Activated naive CD4-positive, alpha-beta T cell (primary cell): ENCODE results near the gene GDPD5.
A peak's percentile ranks its signal among the peaks of the same experiment; 100 is the strongest.

Source experiments
- DNase-seq, 4 experiments: peaks; one replicate each; lab custom pipeline; 2025; lab: John Stamatoyannopoulos, UW

GDPD5 gene

DNA sequence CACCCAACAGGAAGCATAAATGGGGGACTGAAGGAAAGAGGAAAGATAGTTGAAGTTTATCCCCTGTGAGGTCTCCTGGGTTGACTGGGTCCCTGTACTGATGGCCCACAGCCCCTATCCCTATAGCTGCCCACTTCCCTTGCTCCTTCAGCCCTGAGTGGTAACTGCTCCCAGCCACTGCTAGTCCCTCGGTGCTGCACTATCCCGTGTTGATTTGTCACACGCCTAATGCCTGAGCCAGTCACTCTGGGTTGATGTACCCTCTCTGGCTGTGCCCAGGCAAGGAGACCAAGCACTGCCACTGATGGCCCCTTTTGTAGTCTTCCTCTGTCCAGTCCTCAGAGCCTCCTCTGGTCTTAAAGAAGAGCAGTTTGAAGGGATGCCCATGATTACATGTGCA lies 9.6 kb downstream of the GDPD5 start:
- DNase-seq: no peak

DNA sequence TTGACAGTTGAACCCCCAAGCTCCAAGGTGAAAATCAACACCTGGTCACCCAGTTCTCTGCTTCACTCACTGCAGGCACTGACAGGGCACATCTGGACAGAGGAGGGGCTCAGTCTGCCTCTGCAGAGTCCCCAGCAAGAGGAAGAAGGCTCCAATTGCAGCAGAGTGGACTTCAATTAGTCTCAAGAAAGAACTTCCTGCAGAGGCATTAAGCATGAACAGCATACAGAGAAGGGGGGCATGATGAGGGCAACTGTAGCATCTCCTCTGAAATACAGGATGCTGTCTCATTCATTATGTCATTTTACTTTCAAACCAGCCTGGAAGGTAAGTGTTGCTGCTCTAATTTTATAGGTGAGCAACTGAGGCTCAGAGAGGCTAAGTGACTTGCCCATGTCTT lies 11.1 kb downstream of the GDPD5 start:
- no peak for DNase-seq

DNA sequence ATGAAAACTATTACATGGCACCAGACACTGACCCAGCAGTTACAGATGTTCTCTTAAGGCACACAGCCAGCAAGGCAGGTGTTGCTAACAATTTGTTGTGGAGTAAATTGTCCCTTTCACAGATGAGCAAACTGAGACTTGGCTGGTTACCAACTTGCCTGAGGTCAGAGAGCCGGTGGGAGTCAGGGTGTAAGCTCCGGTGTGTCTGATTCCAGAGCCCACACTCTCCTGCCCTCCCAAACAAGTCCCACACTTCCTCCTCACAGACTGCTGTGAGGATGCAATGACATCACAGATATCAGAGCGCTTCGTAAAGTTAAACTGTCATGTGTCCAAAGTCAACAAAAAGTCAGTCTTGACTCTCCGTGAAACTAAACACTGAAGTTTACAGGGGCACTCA lies 12.5 kb downstream of the GDPD5 start:
- DNase-seq: no peak

- DNase-seq: no peak
These were observed 15.1 kb downstream of the GDPD5 start for GRCh38 chr11:75510723-75511019.

DNA sequence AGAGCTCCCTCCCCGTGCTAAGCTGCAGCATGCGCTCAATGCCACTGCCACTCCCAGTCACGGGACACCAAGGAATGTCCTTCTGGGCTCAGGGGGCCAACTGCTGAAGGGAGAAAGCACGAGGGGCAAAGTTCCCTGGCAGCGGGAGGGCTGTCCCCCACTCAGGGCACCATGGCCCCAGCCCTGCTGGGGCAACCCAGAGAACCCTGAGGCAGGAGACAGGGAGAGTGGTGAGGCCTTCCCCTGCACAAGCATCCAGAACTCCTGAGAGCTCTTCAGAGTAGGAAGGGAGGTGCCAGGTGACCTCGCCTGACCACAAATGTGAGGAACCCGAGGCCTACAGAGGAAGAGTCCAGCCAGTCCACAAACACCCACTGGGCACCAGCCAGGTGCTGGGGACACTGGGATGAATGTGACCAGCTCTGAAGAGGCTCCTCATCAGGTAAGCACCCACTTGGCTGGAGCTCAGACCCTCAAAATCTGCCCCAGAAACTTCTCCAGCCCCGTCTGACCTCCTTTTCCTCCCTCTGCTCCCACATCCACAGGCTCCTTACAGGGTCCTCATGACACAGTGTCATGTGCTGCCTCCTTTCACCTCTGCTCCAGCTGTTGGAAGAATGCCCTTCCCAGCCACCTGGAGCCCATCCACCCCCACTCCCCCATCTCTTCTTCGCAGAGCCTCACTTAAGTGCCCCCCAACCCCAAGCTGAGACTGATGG lies 15.6 kb downstream of the GDPD5 start:
- no peak for DNase-seq

GRCh38 chr11:75509020-75509720 lies 16.6 kb downstream of the GDPD5 start:
- DNase-seq: no peak

GRCh38 chr11:75508051-75508561 lies 17.6 kb downstream of the GDPD5 start:
- peak in 1 of 4 experiments; percentile 15 for DNase-seq

DNA sequence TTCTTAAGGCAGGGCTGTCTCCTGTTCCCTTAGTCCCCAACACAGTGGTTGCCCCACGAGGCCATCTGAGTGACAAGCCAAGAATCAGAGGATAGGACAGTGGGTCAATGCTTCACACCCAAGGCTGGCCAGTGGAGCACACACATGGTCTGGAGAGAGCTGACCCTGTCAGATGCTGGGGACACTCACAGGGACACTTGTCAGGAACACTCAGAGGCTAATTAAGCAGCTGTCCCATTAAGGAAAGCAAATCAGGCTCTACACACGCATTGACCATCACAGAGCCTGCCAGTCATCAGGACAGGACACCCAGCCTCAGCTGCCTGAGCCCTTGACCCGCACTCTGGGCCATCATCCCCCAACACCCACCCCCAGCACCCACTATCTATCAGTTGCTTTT lies 18.2 kb downstream of the GDPD5 start:
- DNase-seq: no peak

DNA sequence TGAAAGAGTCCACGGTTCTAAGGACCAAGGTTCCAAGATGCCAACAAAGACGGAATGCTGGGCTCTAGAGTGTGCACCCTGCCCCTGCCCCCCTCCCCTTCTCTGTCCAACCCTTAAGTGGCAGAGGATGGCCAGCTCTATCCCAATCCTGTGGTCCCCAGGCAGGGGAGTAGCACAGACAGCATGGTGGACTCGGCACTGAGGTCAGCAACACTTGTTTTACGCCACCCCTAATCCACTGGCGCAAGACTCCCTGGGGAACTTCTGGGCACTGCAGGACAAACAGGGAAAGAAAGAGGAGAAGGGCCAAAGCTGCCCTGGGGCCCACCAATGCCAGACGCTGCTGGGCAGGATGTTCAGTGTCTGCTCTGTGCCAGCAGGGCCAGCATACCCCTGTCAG lies 18.9 kb downstream of the GDPD5 start:
- no peak for DNase-seq

DNA sequence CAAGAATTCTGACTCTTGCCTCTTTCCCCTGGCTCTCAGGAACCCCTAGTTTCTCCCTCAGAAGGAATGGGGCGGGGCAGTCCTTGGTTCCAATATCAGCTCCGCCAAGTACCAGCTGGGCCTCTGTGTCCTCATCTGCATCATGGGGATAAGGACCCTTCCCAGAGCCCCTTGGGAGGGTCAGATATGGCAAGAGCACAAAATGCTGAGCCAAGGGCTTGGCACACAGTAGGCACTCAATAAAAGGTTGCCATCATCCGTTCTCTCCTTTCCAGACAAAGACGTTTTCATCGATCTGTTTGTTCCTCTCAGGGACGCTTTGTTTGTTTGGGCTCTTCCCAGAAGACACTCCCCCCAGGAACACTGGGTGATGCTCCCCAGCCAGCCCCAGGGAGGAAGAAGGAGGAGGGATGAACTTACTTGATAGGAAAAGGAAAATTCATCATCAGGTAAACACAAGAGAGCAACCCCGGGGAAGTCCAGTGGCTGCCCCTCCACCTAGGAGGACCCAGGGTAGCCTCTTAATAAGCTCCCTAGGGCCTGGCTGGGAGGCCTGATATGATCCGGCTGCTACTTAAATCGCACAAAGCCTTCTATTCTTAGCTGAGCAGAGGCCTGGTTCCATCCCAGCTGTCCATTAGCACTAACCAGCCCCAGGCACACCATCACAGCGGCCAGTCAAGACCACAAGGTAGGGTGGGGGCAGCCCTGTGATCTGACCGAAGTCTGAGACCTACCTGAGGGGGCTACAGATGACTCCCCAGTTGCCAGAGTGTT lies 19.6 kb downstream of the GDPD5 start:
- DNase-seq: no peak

- DNase-seq: no peak
These were observed 21.2 kb downstream of the GDPD5 start for GRCh38 chr11:75504501-75504900.

DNA sequence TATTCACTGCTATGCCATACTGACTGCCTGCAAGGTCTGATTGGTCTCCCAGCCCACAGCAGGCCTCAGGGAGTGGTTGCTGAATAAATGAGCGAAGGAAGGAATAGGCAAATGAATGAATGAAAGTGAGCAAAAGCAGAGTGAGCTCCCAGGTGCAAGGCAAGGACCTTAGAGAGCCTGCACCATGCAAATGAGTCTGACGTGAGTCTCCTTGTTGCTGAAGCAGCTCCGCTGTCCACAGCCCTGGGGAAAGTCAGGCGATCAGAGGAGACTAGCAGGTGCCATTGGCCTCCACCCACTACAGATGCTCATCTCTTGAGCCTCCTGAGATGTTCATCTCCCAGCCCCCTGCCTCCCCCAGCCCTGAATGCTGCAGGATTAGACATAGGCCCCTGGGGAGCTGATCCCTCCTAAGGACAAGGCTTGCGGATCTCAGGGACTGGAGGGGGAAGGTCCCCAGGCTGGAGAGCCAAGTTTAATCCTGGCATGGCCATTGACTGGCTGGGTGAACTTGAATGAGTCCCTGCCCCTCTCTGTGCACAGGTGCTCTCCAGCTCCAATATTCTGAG lies 22.1 kb downstream of the GDPD5 start:
- DNase-seq: no peak

GRCh38 chr11:75502138-75502537 lies 23.6 kb downstream of the GDPD5 start:
- no peak for DNase-seq

DNA sequence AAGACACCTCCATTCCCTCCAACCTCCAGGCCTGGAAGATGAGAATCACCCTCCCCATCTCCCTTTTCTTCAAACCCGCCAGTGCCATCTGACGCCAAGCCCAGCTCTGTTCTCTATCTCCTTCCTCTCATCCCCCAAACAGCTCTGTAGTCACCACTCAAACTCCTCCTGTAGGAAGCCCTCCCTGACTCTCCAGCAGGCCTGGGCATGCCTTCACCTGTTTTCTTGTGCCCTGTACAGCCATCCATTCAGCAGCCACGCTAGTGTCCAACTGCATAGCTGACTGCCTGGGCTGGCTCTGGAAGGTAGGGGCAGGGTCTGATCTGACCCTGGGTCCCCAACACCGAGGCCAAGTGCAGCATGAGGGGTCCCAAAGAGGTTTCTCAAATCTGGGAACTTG lies 25.0 kb downstream of the GDPD5 start:
- no peak for DNase-seq

DNA sequence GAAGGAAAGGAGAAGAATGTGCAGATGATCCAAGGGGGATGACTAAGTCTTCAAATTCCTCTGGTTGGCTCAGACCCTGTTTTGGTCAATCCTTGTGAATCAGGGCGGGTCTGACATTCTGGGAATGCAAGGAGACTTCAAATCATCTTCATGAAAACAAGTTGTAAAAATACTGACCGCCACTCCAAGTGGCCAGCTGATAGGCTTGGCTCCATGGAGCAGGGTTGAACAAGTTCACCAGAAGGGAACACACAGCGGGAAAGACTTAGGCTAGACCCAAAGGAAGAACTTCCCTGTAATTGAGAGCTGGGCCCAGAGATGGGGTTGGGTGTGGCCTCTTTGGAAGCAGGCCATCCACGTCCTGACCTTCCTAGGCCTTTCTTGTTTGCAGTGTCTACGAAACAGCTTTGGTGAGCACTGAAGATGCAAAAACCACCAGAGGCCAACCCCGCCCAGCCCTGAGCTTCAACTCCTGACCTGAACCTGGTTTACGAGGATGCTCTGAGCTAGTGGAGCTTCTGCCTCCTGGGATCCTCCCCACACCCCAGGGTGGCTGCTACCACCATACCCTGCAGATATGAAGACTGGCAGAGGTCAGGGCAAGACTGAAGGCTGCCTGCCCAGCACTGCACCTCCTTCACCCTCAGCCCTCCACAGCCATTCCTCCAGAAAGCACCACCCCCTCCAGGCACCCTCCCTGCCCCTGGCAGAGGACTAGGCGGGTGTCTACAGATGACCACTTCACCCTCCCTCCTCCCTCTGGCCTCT lies 26.1 kb downstream of the GDPD5 start:
- no peak for DNase-seq

- no peak for DNase-seq
These were observed 27.0 kb downstream of the GDPD5 start for GRCh38 chr11:75498556-75499255.

- DNase-seq: no peak
These were observed 27.8 kb downstream of the GDPD5 start for GRCh38 chr11:75497788-75498409.

DNA sequence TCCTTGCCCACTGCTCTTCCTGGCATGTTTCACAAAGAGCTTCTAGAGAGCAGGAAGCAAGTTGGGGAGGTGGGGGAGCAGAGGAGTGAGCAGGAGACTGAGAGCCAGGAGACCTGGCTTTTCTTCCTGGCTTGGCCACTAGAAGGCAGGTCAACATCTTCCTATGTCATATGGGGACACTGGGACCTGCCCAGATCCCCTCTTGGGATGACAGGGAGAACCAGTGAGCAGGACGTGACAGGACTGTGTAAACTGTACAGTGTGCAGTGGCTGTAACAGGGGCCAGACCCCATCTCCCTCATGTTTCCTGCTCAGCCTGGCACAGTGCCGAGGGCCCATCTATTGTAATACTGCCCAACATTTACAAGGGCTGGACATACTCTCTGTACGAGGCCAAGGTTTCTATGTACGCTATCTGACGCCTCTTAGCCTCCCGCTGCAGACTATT lies 29.4 kb downstream of the GDPD5 start:
- DNase-seq: no peak

- no peak for DNase-seq
These were observed 29.9 kb downstream of the GDPD5 start for GRCh38 chr11:75495749-75496304.

DNA sequence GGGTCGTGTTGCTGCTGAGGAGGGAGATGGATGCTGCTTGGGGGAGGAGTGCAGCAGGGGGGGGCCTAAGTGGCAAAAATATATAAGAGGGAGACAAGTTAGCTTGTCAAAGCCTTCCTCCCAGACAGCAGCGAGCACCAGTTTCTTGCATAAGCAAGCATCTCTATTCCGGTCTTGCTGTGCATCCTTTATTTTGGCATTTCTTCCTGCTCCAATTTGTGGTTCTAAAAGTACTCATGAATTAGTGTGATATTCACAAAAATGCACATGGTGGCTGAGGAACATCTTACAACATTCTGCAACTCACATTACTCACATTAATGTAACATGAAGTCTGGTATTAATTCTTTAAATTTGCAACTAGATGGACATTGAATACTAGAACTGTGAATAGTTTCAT lies 32.1 kb downstream of the GDPD5 start:
- no peak for DNase-seq
